ENCODE data around the gene KIF25.
"Not testable (repeated sequence)": the region's sequence is repeated elsewhere in the genome, so short reads cannot be mapped to it uniquely, and the experiment has no call there.

The KIF25 gene

GRCh38 chr6:167962711-167963110 lies 34.8 kb upstream of the KIF25 start:
- H3K9me3 ChIP-seq (ENCODE audit: control insufficient read depth, low read length): no peaks in the 10 kb centered on the region
- H3K9ac ChIP-seq (ENCODE audit: low read length): no peak overlapping the region
- peaks cover 17% of the 10 kb centered on the region for H3K4me1 ChIP-seq (ENCODE audit: control insufficient read depth, insufficient read depth, low read length)
- H3K36me3 ChIP-seq (ENCODE audit: control insufficient read depth, insufficient read depth, low read length): peaks cover 4% of the 10 kb centered on the region
- no peaks in the 10 kb centered on the region for H3K27me3 ChIP-seq (ENCODE audit: control insufficient read depth, insufficient read depth, low read length)
- no peak overlapping the region for H3K4me3 ChIP-seq (ENCODE audit: low read length)

GRCh38 chr6:167963589-167964057 lies 33.8 kb upstream of the KIF25 start:
- Histone ChIP-seq H3K36me3 (ENCODE audit: control insufficient read depth, insufficient read depth, low read length) (peaks cover 5% of the 10 kb centered on the region), H3K27me3 (ENCODE audit: control insufficient read depth, insufficient read depth, low read length) (no peaks in the 10 kb centered on the region), H3K4me3 (ENCODE audit: low read length) (no peak overlapping the region), H3K9me3 (ENCODE audit: control insufficient read depth, low read length) (no peaks in the 10 kb centered on the region), H3K4me1 (ENCODE audit: control insufficient read depth, insufficient read depth, low read length) (peaks cover 17% of the 10 kb centered on the region), H3K9ac (ENCODE audit: low read length) (no peak overlapping the region)

- no peak overlapping the region for H3K4me3 ChIP-seq (ENCODE audit: low read length)
- peaks cover 17% of the 10 kb centered on the region for H3K4me1 ChIP-seq (ENCODE audit: control insufficient read depth, insufficient read depth, low read length)
- no peak overlapping the region for H3K9ac ChIP-seq (ENCODE audit: low read length)
These were observed 31.6 kb upstream of the KIF25 start for GRCh38 chr6:167965592-167966539.

GRCh38 chr6:167966540-167966905 lies 30.9 kb upstream of the KIF25 start:
- Histone ChIP-seq H3K9me3 (ENCODE audit: control insufficient read depth, low read length) (no peaks in the 10 kb centered on the region), H3K27me3 (ENCODE audit: control insufficient read depth, insufficient read depth, low read length) (no peaks in the 10 kb centered on the region), H3K36me3 (ENCODE audit: control insufficient read depth, insufficient read depth, low read length) (peaks cover 5% of the 10 kb centered on the region), H3K4me1 (ENCODE audit: control insufficient read depth, insufficient read depth, low read length) (peaks cover 12% of the 10 kb centered on the region), H3K4me3 (ENCODE audit: low read length) (no peak overlapping the region), H3K9ac (ENCODE audit: low read length) (no peak overlapping the region)

More at GRCh38 chr6:167965592-167966539, 31.6 kb upstream of the KIF25 start:
- Histone ChIP-seq H3K9me3 (ENCODE audit: control insufficient read depth, low read length) (no peaks in the 10 kb centered on the region), H3K36me3 (ENCODE audit: control insufficient read depth, insufficient read depth, low read length) (peaks cover 5% of the 10 kb centered on the region), H3K27me3 (ENCODE audit: control insufficient read depth, insufficient read depth, low read length) (no peaks in the 10 kb centered on the region)

- Histone ChIP-seq H3K4me3 (ENCODE audit: low read length) (no peak overlapping the region), H3K4me1 (ENCODE audit: control insufficient read depth, insufficient read depth, low read length) (peaks cover 12% of the 10 kb centered on the region), H3K9ac (ENCODE audit: low read length) (no peak overlapping the region), H3K9me3 (ENCODE audit: control insufficient read depth, low read length) (no peaks in the 10 kb centered on the region), H3K27me3 (ENCODE audit: control insufficient read depth, insufficient read depth, low read length) (no peaks in the 10 kb centered on the region), H3K36me3 (ENCODE audit: control insufficient read depth, insufficient read depth, low read length) (peaks cover 5% of the 10 kb centered on the region)
These were observed 29.4 kb upstream of the KIF25 start for GRCh38 chr6:167968091-167968490.

GRCh38 chr6:167970230-167970629 lies 27.2 kb upstream of the KIF25 start:
- Histone ChIP-seq H3K4me3 (ENCODE audit: low read length) (no peak overlapping the region), H3K9me3 (ENCODE audit: control insufficient read depth, low read length) (no peaks in the 10 kb centered on the region), H3K36me3 (ENCODE audit: control insufficient read depth, insufficient read depth, low read length) (peaks cover 5% of the 10 kb centered on the region), H3K27me3 (ENCODE audit: control insufficient read depth, insufficient read depth, low read length) (no peaks in the 10 kb centered on the region), H3K9ac (ENCODE audit: low read length) (no peak overlapping the region), H3K4me1 (ENCODE audit: control insufficient read depth, insufficient read depth, low read length) (peaks cover 8% of the 10 kb centered on the region)

GRCh38 chr6:167972193-167972592 lies 25.3 kb upstream of the KIF25 start:
- Histone ChIP-seq H3K9me3 (ENCODE audit: control insufficient read depth, low read length) (no peaks in the 10 kb centered on the region), H3K9ac (ENCODE audit: low read length) (no peak overlapping the region), H3K36me3 (ENCODE audit: control insufficient read depth, insufficient read depth, low read length) (peaks cover 5% of the 10 kb centered on the region), H3K4me1 (ENCODE audit: control insufficient read depth, insufficient read depth, low read length) (peaks cover 10% of the 10 kb centered on the region), H3K27me3 (ENCODE audit: control insufficient read depth, insufficient read depth, low read length) (no peaks in the 10 kb centered on the region), H3K4me3 (ENCODE audit: low read length) (no peak overlapping the region)

- Histone ChIP-seq H3K4me3 (ENCODE audit: low read length) (no peak overlapping the region), H3K9ac (ENCODE audit: low read length) (no peak overlapping the region), H3K36me3 (ENCODE audit: control insufficient read depth, insufficient read depth, low read length) (no peaks in the 10 kb centered on the region), H3K4me1 (ENCODE audit: control insufficient read depth, insufficient read depth, low read length) (peaks cover 10% of the 10 kb centered on the region), H3K27me3 (ENCODE audit: control insufficient read depth, insufficient read depth, low read length) (no peaks in the 10 kb centered on the region), H3K9me3 (ENCODE audit: control insufficient read depth, low read length) (no peaks in the 10 kb centered on the region)
These were observed 24.2 kb upstream of the KIF25 start for GRCh38 chr6:167973148-167973885.

- Histone ChIP-seq H3K9ac (ENCODE audit: low read length) (no peak overlapping the region), H3K9me3 (ENCODE audit: control insufficient read depth, low read length) (no peaks in the 10 kb centered on the region), H3K36me3 (ENCODE audit: control insufficient read depth, insufficient read depth, low read length) (no peaks in the 10 kb centered on the region), H3K4me3 (ENCODE audit: low read length) (no peak overlapping the region), H3K4me1 (ENCODE audit: control insufficient read depth, insufficient read depth, low read length) (peaks cover 10% of the 10 kb centered on the region), H3K27me3 (ENCODE audit: control insufficient read depth, insufficient read depth, low read length) (no peaks in the 10 kb centered on the region)
These were observed 22.7 kb upstream of the KIF25 start for GRCh38 chr6:167974640-167975344.

- H3K9me3 ChIP-seq (ENCODE audit: control insufficient read depth, low read length): no peaks in the 10 kb centered on the region
- H3K9ac ChIP-seq (ENCODE audit: low read length): no peak overlapping the region
- no peak overlapping the region for H3K4me3 ChIP-seq (ENCODE audit: low read length)
- H3K27me3 ChIP-seq (ENCODE audit: control insufficient read depth, insufficient read depth, low read length): no peaks in the 10 kb centered on the region
- peaks cover 10% of the 10 kb centered on the region for H3K4me1 ChIP-seq (ENCODE audit: control insufficient read depth, insufficient read depth, low read length)
- H3K36me3 ChIP-seq (ENCODE audit: control insufficient read depth, insufficient read depth, low read length): no peaks in the 10 kb centered on the region
These were observed 22.0 kb upstream of the KIF25 start for GRCh38 chr6:167975458-167975857.

GRCh38 chr6:167976116-167976657 lies 21.3 kb upstream of the KIF25 start:
- H3K9me3 ChIP-seq (ENCODE audit: control insufficient read depth, low read length); H3K27me3 ChIP-seq (ENCODE audit: control insufficient read depth, insufficient read depth, low read length); H3K36me3 ChIP-seq (ENCODE audit: control insufficient read depth, insufficient read depth, low read length); H3K9ac ChIP-seq (ENCODE audit: low read length); H3K4me3 ChIP-seq (ENCODE audit: low read length); H3K4me1 ChIP-seq (ENCODE audit: control insufficient read depth, insufficient read depth, low read length): not testable (repeated sequence)
